NB4 (cell line): ENCODE measurements around the gene LILRA2.

Experiments used
- CTCF ChIP-seq: IDR thresholded peaks from one replicate; pipeline ENCODE4 v1.5.1; 2012; ENCODE audit warnings: low read depth, low read length
- POLR2A ChIP-seq: IDR thresholded peaks from 2 replicates; pipeline ENCODE4 v1.6.1; 2011; ENCODE audit warnings: mild to moderate bottlenecking; ENCODE audit not compliant: insufficient read length; ENCODE audit errors: extremely low read depth

GRCh38 chr19:54608792-54609191 is 35.2 kb downstream of the LILRA2 start:
- no peak for TF ChIP-seq CTCF
- TF ChIP-seq POLR2A: no peak
